Memory B cell (primary cell): ENCODE data around the gene TRIAP1.

ENCODE experiments used
- ATAC-seq: fragments of 150-1000 bp; cut with Tn5 transposase; 2 replicates; pipeline ENCODE4 v1.10.0; 2021; ENCODE audit warnings: low read depth, mild to moderate bottlenecking, moderate library complexity
- DNase-seq, 2 donors: peaks; one replicate each; pipeline ENCODE4 v3.0.0; 2022; ENCODE audit warnings: low spot score in 2 of 2
- H3K27ac Mint-ChIP-seq: one replicate; pipeline ENCODE4 v1.8.0; 2022; ENCODE audit warnings: mild to moderate bottlenecking, moderate library complexity, mixed read lengths
- H3K27me3 Mint-ChIP-seq: one replicate; pipeline ENCODE4 v1.8.0; 2022; ENCODE audit warnings: mixed read lengths
- H3K36me3 Mint-ChIP-seq: one replicate; pipeline ENCODE4 v1.8.0; 2022; ENCODE audit warnings: mild to moderate bottlenecking, mixed read lengths
- H3K4me1 Mint-ChIP-seq: one replicate; pipeline ENCODE4 v1.8.0; 2022; ENCODE audit warnings: mixed read lengths
- H3K4me3 Mint-ChIP-seq: one replicate; pipeline ENCODE4 v1.8.0; 2022; ENCODE audit warnings: mild to moderate bottlenecking, moderate library complexity, mixed read lengths
- H3K9me3 Mint-ChIP-seq: one replicate; pipeline ENCODE4 v1.8.0; 2022; ENCODE audit warnings: mixed read lengths

Gene TRIAP1

DNA sequence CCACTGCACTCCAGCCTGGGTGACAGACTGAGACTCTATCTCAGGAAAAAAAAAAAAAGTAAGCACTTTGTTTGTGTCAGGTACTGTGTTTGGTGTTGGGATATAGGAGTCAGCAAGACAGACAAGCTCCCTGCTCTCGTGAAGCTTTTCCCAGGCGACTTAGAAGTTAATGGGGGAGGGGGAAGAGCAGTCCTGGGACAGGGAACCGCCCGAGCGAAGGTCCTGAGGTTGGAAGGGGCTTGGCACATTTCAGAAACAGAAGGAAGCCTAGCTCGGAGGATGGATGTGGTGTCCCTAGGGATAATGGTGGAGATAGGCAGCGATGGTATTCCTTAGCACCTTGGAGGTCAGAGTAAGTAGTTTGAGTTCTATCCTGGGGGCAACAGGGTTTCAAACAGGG lies 16.8 kb downstream of the TRIAP1 start:
- Mint-ChIP-seq H3K27ac (no peak overlapping the region), H3K27me3 (peaks cover 3% of the 10 kb centered on the region), H3K4me1 (peaks cover 2% of the 10 kb centered on the region), H3K4me3 (no peak overlapping the region), H3K36me3 (no peaks in the 10 kb centered on the region), H3K9me3 (no peaks in the 10 kb centered on the region)
- no peak for ATAC-seq
- DNase-seq, result no peak

DNA sequence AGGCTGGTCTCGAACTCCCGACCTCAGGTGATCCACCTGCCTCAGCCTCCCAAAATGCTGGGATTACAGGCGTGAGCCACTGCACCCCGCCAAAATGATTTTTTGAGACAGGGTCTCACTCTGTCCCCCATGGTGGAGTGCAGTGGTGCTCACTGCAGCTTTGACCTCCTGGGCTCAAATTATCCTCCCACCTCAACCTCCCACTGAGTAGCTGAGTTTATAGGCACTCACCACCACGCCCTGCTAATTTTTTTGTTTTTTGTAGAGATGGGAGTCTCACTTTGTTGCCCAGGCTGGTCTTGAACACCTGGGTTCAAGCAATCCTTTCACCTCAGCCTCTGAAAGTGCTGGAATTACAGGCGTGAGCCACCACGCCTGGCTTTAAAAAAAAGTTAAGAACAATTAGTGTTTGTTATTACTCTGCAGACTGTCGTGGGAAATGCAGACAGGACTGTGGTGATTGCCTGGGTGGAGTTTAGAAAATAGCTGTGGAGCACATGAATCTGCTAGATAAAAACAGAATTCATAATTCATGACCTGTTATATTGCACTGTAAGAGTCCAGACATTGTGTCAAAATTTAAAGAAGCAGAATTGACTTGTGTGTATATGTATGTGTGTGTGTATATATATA lies 17.5 kb downstream of the TRIAP1 start:
- H3K27ac Mint-ChIP-seq, result no peak overlapping the region
- no peak overlapping the region for H3K4me3 Mint-ChIP-seq
- no peaks in the 10 kb centered on the region for H3K9me3 Mint-ChIP-seq
- no peaks in the 10 kb centered on the region for H3K36me3 Mint-ChIP-seq
- DNase-seq (no peak), ATAC-seq (no peak)
- H3K27me3 Mint-ChIP-seq, result peaks cover 3% of the 10 kb centered on the region
- H3K4me1 Mint-ChIP-seq, result peaks cover 2% of the 10 kb centered on the region

DNA sequence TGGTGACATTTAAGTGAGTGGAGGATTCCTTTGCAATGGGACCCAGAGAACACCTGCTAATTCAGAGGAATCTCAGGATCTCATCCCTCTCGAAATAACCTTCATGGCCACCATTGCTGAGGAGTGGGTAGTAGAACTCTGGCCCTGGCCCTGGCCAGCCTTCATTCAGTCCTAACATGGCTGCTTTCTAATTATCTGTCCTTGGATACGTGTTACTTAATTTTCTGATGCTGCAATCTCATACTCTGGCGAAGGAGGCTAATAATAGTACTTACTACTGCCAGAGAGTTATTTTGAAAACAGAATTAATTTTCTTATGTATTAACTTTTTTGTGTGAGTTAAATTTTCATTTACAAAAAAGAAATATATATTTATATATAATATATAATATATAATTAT lies 20.4 kb downstream of the TRIAP1 start:
- H3K4me1 Mint-ChIP-seq, result peaks cover 5% of the 10 kb centered on the region
- ATAC-seq, result no peak

GRCh38 chr12:120422892-120423456 lies 23.2 kb downstream of the TRIAP1 start:
- Mint-ChIP-seq H3K36me3 (no peaks in the 10 kb centered on the region), H3K4me1 (peaks cover 3% of the 10 kb centered on the region), H3K4me3 (no peak overlapping the region), H3K27ac (no peak overlapping the region), H3K27me3 (no peaks in the 10 kb centered on the region), H3K9me3 (peaks cover 1% of the 10 kb centered on the region)
- DNase-seq (no peak), ATAC-seq (no peak)

More for the DNA sequence above, 20.4 kb downstream of the TRIAP1 start:
- DNase-seq, result no peak
- H3K36me3 Mint-ChIP-seq, result no peaks in the 10 kb centered on the region
- H3K27ac Mint-ChIP-seq, result no peak overlapping the region
- H3K4me3 Mint-ChIP-seq, result no peak overlapping the region
- peaks cover 2% of the 10 kb centered on the region for H3K27me3 Mint-ChIP-seq
- peaks cover 1% of the 10 kb centered on the region for H3K9me3 Mint-ChIP-seq

GRCh38 chr12:120421701-120422100 lies 24.5 kb downstream of the TRIAP1 start:
- peaks cover 1% of the 10 kb centered on the region for H3K27me3 Mint-ChIP-seq
- no peaks in the 10 kb centered on the region for H3K36me3 Mint-ChIP-seq
- H3K4me3 Mint-ChIP-seq, result no peak overlapping the region
- H3K4me1 Mint-ChIP-seq, result peaks cover 3% of the 10 kb centered on the region
- no peak overlapping the region for H3K27ac Mint-ChIP-seq
- H3K9me3 Mint-ChIP-seq, result peaks cover 1% of the 10 kb centered on the region
- no peak for DNase-seq
- no peak for ATAC-seq

- DNase-seq, result no peak
- no peaks in the 10 kb centered on the region for H3K9me3 Mint-ChIP-seq
- no peaks in the 10 kb centered on the region for H3K36me3 Mint-ChIP-seq
- H3K4me1 Mint-ChIP-seq, result no peaks in the 10 kb centered on the region
- H3K27me3 Mint-ChIP-seq, result peaks cover 9% of the 10 kb centered on the region
- no peak overlapping the region for H3K27ac Mint-ChIP-seq
- H3K4me3 Mint-ChIP-seq, result no peak overlapping the region
- ATAC-seq, result no peak
Measured at GRCh38 chr12:120417917-120418580, 28.1 kb downstream of the TRIAP1 start.

DNA sequence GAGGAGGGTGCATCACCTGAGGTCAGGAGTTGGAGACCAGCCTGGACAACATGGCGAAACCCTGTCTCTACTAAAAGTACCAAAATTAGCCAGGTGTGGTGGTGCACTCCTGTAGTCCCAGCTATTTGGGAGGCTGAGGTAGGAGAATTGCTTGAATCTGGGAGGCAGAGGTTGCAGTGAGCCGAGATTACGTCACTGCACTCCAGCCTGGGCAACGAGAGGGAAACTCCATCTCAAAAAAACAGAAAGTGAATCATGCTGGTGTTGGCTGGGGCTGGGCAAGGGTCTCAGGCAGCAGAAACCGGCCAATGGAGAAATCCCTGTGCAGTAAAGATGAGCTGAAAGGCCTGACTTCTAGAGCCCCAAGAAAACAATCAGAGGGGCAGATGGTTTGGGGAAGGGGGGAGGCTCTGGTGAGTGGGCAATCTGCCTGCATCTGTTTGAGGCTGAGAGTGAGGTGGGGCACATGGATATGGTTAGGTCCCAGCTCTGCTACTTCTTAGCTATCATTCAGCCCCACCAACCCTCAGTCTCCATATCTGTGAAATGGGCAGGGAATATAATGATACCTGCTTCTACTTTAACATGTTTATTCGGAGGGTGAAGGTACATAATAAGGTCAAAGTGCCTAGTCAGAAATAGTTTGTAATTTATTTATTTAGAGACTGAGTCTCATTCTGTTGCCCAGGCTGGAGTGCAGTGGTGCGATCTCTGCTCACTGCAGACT lies 29.5 kb downstream of the TRIAP1 start:
- Mint-ChIP-seq H3K9me3 (no peaks in the 10 kb centered on the region), H3K36me3 (peaks cover 1% of the 10 kb centered on the region), H3K4me3 (no peak overlapping the region), H3K27ac (no peak overlapping the region), H3K4me1 (no peaks in the 10 kb centered on the region), H3K27me3 (peaks cover 16% of the 10 kb centered on the region)
- ATAC-seq (no peak), DNase-seq (no peak)

DNA sequence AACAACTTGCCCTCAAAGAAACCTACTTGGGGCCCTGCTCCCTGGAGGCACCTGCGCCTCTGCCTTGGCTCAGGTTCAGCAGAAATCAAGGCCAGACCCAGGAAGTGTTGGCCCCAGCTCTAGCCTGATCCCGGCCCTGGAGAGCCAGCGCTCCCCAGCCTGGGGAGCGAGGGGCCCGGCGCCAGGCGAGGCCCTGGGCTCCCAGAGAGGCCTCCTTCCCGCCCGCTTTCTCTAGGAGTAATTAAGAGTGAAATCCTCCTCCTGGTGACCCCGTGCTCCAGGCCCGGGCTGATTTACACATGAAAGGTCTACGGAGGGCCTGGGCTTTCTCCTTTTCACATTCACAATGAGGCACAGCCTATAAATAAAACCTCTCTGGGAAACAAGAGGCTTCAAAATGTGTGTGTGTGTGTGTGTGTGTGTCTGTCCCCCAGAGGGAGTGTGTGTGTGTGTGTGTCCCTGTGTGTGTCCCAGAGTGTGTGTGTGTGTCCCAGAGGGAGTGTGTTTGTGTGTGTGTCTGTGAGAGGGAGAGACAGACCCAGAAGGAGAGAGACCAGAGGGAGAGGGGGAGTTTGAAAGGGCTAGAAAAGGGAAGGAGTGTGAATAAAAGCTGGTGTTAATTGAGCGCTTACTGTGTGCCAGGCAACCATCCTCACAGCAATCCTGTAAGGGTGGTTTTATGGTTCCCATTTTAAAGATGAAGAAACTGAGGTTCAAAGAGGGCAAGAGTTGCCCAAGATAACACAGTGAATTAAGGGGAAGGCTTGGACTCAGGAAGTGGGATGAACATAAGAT lies 32.1 kb downstream of the TRIAP1 start:
- DNase-seq (no peak), ATAC-seq (no peak)
- Mint-ChIP-seq H3K27me3 (peaks cover 16% of the 10 kb centered on the region), H3K4me3 (no peak overlapping the region), H3K4me1 (no peaks in the 10 kb centered on the region), H3K27ac (no peak overlapping the region), H3K36me3 (peaks cover 1% of the 10 kb centered on the region), H3K9me3 (no peaks in the 10 kb centered on the region)

- no peaks in the 10 kb centered on the region for H3K9me3 Mint-ChIP-seq
- H3K4me3 Mint-ChIP-seq, result no peak overlapping the region
- H3K36me3 Mint-ChIP-seq, result peaks cover 1% of the 10 kb centered on the region
- peaks cover 15% of the 10 kb centered on the region for H3K27me3 Mint-ChIP-seq
- DNase-seq, result no peak
- H3K4me1 Mint-ChIP-seq, result no peaks in the 10 kb centered on the region
- ATAC-seq, result peak; percentile 39
- no peak overlapping the region for H3K27ac Mint-ChIP-seq
Measured at GRCh38 chr12:120412421-120412820, 33.8 kb downstream of the TRIAP1 start.

DNA sequence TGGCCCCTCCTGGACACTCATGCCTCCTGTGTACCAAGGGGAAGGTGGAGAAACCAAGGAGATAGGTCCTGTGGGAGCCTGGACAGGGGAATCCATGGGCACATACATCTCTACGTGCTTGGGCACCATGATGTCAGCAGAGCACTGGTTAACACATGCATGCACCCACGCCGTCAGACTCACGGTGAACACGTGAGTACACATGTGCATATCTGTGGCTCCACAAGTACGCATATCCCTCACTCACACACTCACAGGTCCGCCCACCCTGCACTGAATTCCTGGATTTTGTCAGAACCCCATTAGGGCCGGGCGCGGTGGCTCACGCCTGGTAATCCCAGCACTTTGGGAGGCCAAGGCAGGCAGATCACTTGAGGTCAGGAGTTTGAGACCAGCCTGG lies 37.4 kb downstream of the TRIAP1 start:
- Mint-ChIP-seq H3K36me3 (peaks cover 1% of the 10 kb centered on the region), H3K4me1 (no peaks in the 10 kb centered on the region), H3K27ac (no peak overlapping the region), H3K4me3 (no peak overlapping the region), H3K9me3 (no peaks in the 10 kb centered on the region), H3K27me3 (peaks cover 7% of the 10 kb centered on the region)
- ATAC-seq (no peak), DNase-seq (no peak)

- Mint-ChIP-seq H3K36me3 (no peaks in the 10 kb centered on the region), H3K4me3 (no peak overlapping the region)
Measured at GRCh38 chr12:120406553-120406952, 39.6 kb downstream of the TRIAP1 start.

GRCh38 chr12:120406069-120406468 lies 40.1 kb downstream of the TRIAP1 start:
- Mint-ChIP-seq H3K36me3 (no peaks in the 10 kb centered on the region), H3K4me1 (no peaks in the 10 kb centered on the region), H3K27me3 (peaks cover 8% of the 10 kb centered on the region), H3K27ac (no peak overlapping the region), H3K4me3 (no peak overlapping the region), H3K9me3 (no peaks in the 10 kb centered on the region)
- ATAC-seq (no peak), DNase-seq (no peak)

More at GRCh38 chr12:120406553-120406952, 39.6 kb downstream of the TRIAP1 start:
- no peaks in the 10 kb centered on the region for H3K9me3 Mint-ChIP-seq
- H3K27me3 Mint-ChIP-seq, result peaks cover 8% of the 10 kb centered on the region
- H3K4me1 Mint-ChIP-seq, result no peaks in the 10 kb centered on the region
- H3K27ac Mint-ChIP-seq, result no peak overlapping the region
- DNase-seq (no peak), ATAC-seq (no peak)

DNA sequence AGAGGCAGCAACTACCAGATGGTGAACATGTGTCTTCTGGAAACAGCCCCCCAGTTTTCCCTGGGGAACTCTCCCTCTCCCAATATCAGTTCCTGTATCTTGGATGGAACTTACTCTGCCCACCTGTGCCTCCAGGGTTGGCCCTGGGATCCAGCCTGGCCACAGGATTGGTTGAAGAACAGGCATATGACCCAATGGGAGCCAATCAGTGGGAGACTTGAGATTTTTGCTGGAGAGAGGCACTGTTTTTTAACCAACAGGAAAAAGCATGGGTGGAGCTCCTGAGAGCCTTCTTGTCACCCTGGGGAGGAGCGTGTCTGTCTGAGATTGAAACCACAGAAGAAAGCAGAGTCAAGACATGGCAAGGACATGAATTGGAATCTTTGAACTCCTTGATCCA lies 41.9 kb downstream of the TRIAP1 start:
- Mint-ChIP-seq H3K27me3 (peaks cover 14% of the 10 kb centered on the region), H3K4me1 (no peaks in the 10 kb centered on the region), H3K4me3 (no peak overlapping the region), H3K27ac (no peak overlapping the region), H3K9me3 (no peaks in the 10 kb centered on the region), H3K36me3 (no peaks in the 10 kb centered on the region)
- ATAC-seq (no peak), DNase-seq (no peak)

DNA sequence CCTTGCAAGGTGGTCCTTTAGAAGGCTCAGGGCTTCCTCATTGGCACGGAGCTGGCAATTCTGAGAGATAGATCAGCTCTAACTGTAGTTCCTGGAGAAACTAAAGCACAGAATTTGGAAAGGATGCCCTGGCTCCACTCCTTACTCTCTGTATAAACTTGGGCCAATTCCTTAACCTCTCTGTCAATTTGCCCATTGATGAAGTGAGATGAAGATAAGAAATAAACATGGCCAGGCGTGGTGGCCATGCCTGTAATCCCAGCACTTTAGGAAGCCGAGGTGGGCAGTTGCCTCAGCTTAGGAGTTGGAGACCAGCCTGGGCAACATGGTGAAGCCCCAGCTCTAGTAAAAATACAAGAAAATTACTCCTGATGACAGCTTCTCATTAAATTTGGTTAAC lies 42.3 kb downstream of the TRIAP1 start:
- Mint-ChIP-seq H3K9me3 (no peaks in the 10 kb centered on the region), H3K4me1 (no peaks in the 10 kb centered on the region), H3K27me3 (peaks cover 14% of the 10 kb centered on the region), H3K27ac (no peak overlapping the region), H3K4me3 (no peak overlapping the region), H3K36me3 (no peaks in the 10 kb centered on the region)
- no peak for ATAC-seq
- no peak for DNase-seq
